Trophoblast cell (in vitro differentiated cells and primary cell): Measurements from ENCODE around the gene DDI2.
"Not testable (repeated sequence)": the region's sequence is repeated elsewhere in the genome, so short reads cannot be mapped to it uniquely, and the experiment has no call there.

Experiments
- DNase-seq, 2 donors: peaks; one replicate each; pipeline ENCODE4 v3.0.0-alpha.2; 2016
- H2AFZ ChIP-seq: 2 replicates; pipeline ENCODE4 v1.6.1; 2013; ENCODE audit warnings: low read length, moderate library complexity, mild to moderate bottlenecking; ENCODE audit not compliant: insufficient read depth, poor library complexity
- H2AK5ac ChIP-seq: 2 replicates; pipeline ENCODE4 v1.6.1; 2013; ENCODE audit warnings: mild to moderate bottlenecking, low read length
- H2BK120ac ChIP-seq: 2 replicates; pipeline ENCODE4 v1.6.1; 2013; ENCODE audit warnings: low read length, mild to moderate bottlenecking, moderate library complexity; ENCODE audit not compliant: insufficient read depth, poor library complexity
- H2BK12ac ChIP-seq: 2 replicates; pipeline ENCODE4 v1.6.1; 2013; ENCODE audit warnings: mild to moderate bottlenecking, low read length, moderate library complexity
- H2BK5ac ChIP-seq: 2 replicates; pipeline ENCODE4 v1.6.1; 2013; ENCODE audit warnings: low read length, low read depth, moderate library complexity, mild to moderate bottlenecking; ENCODE audit not compliant: poor library complexity
- H3K14ac ChIP-seq: 2 replicates; pipeline ENCODE4 v1.6.1; 2013; ENCODE audit warnings: mild to moderate bottlenecking, low read length
- H3K18ac ChIP-seq: 2 replicates; pipeline ENCODE4 v1.6.1; 2013; ENCODE audit warnings: mild to moderate bottlenecking, low read length
- H3K23ac ChIP-seq: 2 replicates; pipeline ENCODE4 v1.6.1; 2013; ENCODE audit warnings: low read length
- H3K27ac ChIP-seq: 2 replicates; pipeline ENCODE4 v1.5.1; 2013; ENCODE audit warnings: low read depth, mild to moderate bottlenecking, inconsistent platforms, low read length, moderate library complexity
- H3K27me3 ChIP-seq: 2 replicates; pipeline ENCODE4 v1.6.1; 2013; ENCODE audit warnings: inconsistent platforms, mild to moderate bottlenecking, low read length, moderate library complexity; ENCODE audit not compliant: insufficient read depth
- H3K36me3 ChIP-seq, 2 experiments: 1 replicate in 1 of 2; 2 replicates in 1 of 2; pipeline ENCODE4 v1.6.1; 2013; ENCODE audit warnings: low read length in 2 of 2, mild to moderate bottlenecking in 2 of 2, moderate library complexity in 1 of 2; ENCODE audit not compliant: insufficient read depth in 2 of 2, control insufficient read depth in 1 of 2
- H3K4ac ChIP-seq: 2 replicates; pipeline ENCODE4 v1.6.1; 2013; ENCODE audit warnings: low read depth, mild to moderate bottlenecking, low read length, moderate library complexity
- H3K4me1 ChIP-seq, 2 experiments: 1 replicate in 1 of 2; 2 replicates in 1 of 2; pipeline ENCODE4 v1.6.1; 2013; ENCODE audit warnings: low read length in 2 of 2, mild to moderate bottlenecking in 2 of 2, moderate library complexity in 1 of 2; ENCODE audit not compliant: insufficient read depth in 2 of 2, control insufficient read depth in 1 of 2
- H3K4me2 ChIP-seq: 2 replicates; pipeline ENCODE4 v1.6.1; 2013; ENCODE audit warnings: inconsistent platforms, mild to moderate bottlenecking, low read length, moderate library complexity
- H3K4me3 ChIP-seq: 2 replicates; pipeline ENCODE4 v1.5.1; 2013; ENCODE audit warnings: mild to moderate bottlenecking, low read depth, low read length, inconsistent platforms
- H3K79me1 ChIP-seq: one replicate; pipeline ENCODE4 v1.6.1; 2013; ENCODE audit warnings: low read length
- H3K79me2 ChIP-seq: 2 replicates; pipeline ENCODE4 v1.6.1; 2013; ENCODE audit warnings: low read length, mild to moderate bottlenecking; ENCODE audit not compliant: control insufficient read depth, insufficient read depth, poor library complexity
- H3K9ac ChIP-seq: 2 replicates; pipeline ENCODE4 v1.6.1; 2013; ENCODE audit warnings: mild to moderate bottlenecking, low read length
- H3K9me3 ChIP-seq: 2 replicates; pipeline ENCODE4 v1.6.1; 2013; ENCODE audit warnings: low read depth, mild to moderate bottlenecking, control low read depth, inconsistent platforms, low read length; ENCODE audit not compliant: insufficient read depth
- H4K12ac ChIP-seq: 2 replicates; pipeline ENCODE4 v1.6.1; 2013; ENCODE audit warnings: low read depth, mild to moderate bottlenecking, low read length, moderate library complexity
- H4K8ac ChIP-seq: 2 replicates; pipeline ENCODE4 v1.6.1; 2013; ENCODE audit warnings: low read depth, mild to moderate bottlenecking, low read length, moderate library complexity
- H4K91ac ChIP-seq: one replicate; pipeline ENCODE4 v1.6.1; 2013; ENCODE audit warnings: low read depth, mild to moderate bottlenecking, low read length, moderate library complexity
- WGBS: extraction: QIAGEN DNeasy Blood & Tissue Kit; methylation state at CpG from one replicate; pipeline ENCODE4 v1.1.7; 2013; ENCODE audit warnings: missing lambda C conversion rate; ENCODE audit not compliant: insufficient read length, insufficient coverage; ENCODE audit errors: extremely low coverage; 5-methylcytosine and 5-hydroxymethylcytosine counted together

Gene DDI2

DNA sequence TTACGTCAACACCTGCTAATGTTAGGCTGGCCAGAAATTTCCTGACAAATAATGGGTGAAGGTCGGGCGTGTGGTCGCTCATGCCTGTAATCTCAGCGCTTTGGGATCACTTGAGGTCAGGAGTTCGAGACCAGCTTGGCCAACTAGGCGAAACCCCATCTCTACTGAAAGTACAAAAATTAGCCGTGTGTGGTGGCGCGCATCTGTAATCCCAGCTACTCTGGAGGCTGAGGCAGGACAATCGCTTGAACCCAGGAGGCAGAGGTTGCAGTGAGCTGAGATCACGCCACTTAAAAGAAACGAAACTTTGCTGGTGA lies 13.3 kb upstream of the DDI2 start:
- H2BK120ac ChIP-seq, H3K27me3 ChIP-seq, H3K79me2 ChIP-seq, H3K79me1 ChIP-seq, H2BK5ac ChIP-seq, H3K4me1 ChIP-seq, DNase-seq, H3K27ac ChIP-seq, H4K91ac ChIP-seq, H3K23ac ChIP-seq, H3K14ac ChIP-seq, H2BK12ac ChIP-seq, H2AK5ac ChIP-seq, H3K36me3 ChIP-seq, H3K4me3 ChIP-seq, H3K9ac ChIP-seq, H2AFZ ChIP-seq, H3K9me3 ChIP-seq: not testable (repeated sequence)
- Histone ChIP-seq H3K4me2 (peak overlapping the region; percentile 68), H4K8ac (peak overlapping the region; percentile 79), H4K12ac (peak overlapping the region; percentile 51), H3K18ac (peak overlapping the region; percentile 30), H3K4ac (peak overlapping the region; percentile 12)
- no CpG with 5 or more reads among the region's 13 CpGs for WGBS

DNA sequence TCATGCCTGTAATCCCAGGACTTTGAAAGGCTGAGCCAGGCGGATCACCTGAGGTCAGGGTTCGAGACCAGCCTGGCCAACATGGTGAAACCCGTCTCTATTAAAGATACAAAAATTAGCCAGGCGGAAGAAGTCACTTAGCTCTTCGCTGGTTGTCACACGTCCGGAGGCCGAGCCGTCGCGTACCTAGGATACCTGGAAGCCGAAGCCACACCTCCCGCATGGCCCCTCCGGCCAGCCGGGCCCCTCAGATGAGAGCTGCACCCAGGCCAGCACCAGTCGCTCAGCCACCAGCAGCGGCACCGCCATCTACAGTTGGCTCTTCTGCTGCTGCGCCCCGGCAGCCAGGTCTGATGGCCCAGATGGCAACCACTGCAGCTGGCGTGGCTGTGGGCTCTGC lies 12.9 kb upstream of the DDI2 start:
- WGBS, result no CpG with 5 or more reads among the region's 21 CpGs

DNA sequence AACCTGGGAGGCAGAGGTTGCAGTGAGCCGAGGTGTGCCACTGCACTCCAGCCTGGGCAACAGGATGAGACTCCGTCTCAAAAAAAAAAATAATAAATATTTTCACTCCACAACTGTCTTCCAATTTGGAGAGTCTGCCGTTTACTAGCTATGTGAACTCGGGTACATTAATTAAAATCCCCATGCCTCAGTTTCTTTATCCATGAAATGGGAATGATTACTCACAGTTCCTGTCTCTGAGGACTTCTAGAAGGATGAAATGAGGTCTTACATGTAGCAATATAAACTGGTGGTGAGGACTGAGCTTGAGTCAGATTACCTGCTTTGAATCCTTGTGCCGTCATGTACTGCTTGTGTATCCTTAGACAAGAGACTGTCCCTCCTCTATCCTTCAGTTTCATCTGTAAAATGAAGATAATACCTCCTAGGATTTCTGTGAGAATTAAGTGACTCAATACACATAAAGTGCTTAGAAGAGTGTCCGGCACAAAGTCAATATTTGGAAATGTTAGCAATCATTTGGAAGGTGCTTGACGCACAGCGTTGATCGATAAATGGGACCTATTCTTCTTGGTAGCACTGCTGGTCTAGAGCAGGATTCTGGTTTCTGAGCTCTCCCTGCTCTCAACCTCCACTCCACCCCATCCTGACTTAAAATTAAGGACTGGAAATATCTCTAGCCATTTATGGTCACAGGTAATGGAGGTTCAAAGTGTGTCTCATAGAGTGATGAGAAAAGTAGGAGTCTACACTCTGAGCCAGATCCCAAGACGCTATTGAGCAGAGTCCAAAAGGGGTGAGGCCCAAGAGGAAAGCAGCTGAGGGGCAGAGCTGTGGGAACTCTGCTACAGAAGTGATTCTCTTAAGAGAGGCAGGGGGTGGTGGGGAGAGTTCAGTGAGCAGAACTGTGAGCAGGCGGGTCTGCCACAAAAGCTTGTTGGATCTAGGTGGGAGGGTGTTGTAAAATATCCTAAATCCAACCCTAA lies 11.6 kb upstream of the DDI2 start:
- Histone ChIP-seq H3K79me1 (peaks cover 2% of the 10 kb centered on the region), H3K14ac (no peak overlapping the region), H3K4ac (no peak overlapping the region), H3K9ac (no peak overlapping the region), H4K12ac (no peak overlapping the region), H4K8ac (no peak overlapping the region), H3K18ac (no peak overlapping the region), H3K23ac (no peak overlapping the region), H2BK120ac (no peak overlapping the region), H3K9me3 (no peaks in the 10 kb centered on the region), H3K79me2 (no peaks in the 10 kb centered on the region), H2BK12ac (no peak overlapping the region), H2AFZ (no peak overlapping the region), H2AK5ac (no peak overlapping the region), H3K4me2 (no peak overlapping the region), H4K91ac (no peak overlapping the region), H3K27me3 (no peaks in the 10 kb centered on the region), H3K36me3 (no peaks in the 10 kb centered on the region), H3K4me3 (no peak overlapping the region), H3K27ac (no peak overlapping the region), H2BK5ac (no peak overlapping the region), H3K4me1 (peaks cover 2 to 3% of the 10 kb centered on the region in 2 experiments)
- no peak for DNase-seq
- WGBS, result no CpG with 5 or more reads among the region's 11 CpGs

More for the DNA sequence above, 12.9 kb upstream of the DDI2 start:
- H4K91ac ChIP-seq, H2BK5ac ChIP-seq, H3K18ac ChIP-seq, H2BK120ac ChIP-seq, H3K4ac ChIP-seq, H3K4me2 ChIP-seq, DNase-seq, H3K4me1 ChIP-seq, H3K14ac ChIP-seq, H2BK12ac ChIP-seq, H4K8ac ChIP-seq, H3K79me1 ChIP-seq, H3K9ac ChIP-seq, H3K4me3 ChIP-seq, H3K27ac ChIP-seq, H3K23ac ChIP-seq, H3K9me3 ChIP-seq, H3K27me3 ChIP-seq, H2AK5ac ChIP-seq, H4K12ac ChIP-seq, H3K79me2 ChIP-seq, H3K36me3 ChIP-seq, H2AFZ ChIP-seq: not testable (repeated sequence)

DNA sequence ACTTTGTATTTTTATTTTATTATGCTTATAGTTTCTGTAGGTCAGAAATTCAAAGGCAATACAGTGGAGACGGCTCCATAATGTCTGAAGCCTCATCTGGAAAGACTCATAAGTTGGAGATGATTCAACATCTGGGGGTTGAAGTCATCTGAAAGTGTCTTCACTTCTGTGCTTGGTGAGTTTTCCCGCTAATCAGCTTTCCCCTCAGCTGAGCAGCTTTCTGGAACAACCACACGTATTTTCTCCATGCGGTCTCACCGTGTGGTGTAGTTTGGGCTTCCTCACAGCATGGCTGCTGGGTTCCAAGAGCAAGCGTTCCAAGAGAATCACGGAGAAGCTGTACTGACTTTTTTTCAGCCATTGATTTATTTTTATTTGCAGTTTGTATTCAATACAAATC lies 7.6 kb upstream of the DDI2 start:
- H2BK5ac ChIP-seq, result no peak overlapping the region
- no peaks in the 10 kb centered on the region for H3K27me3 ChIP-seq
- no peak overlapping the region for H3K18ac ChIP-seq
- no peak overlapping the region for H3K4ac ChIP-seq
- H3K14ac ChIP-seq, result no peak overlapping the region
- H2AFZ ChIP-seq, result no peak overlapping the region
- no peak overlapping the region for H3K9ac ChIP-seq
- no peak overlapping the region for H2AK5ac ChIP-seq
- H3K4me3 ChIP-seq, result no peak overlapping the region
- no peak overlapping the region for H2BK120ac ChIP-seq
- no peak overlapping the region for H3K27ac ChIP-seq
- H3K4me1 ChIP-seq, result no peaks in the 10 kb centered on the region
- H3K9me3 ChIP-seq, result no peaks in the 10 kb centered on the region
- H3K79me2 ChIP-seq, result no peaks in the 10 kb centered on the region
- H4K12ac ChIP-seq, result no peak overlapping the region
- no peak overlapping the region for H4K91ac ChIP-seq
- no peaks in the 10 kb centered on the region for H3K79me1 ChIP-seq
- H3K23ac ChIP-seq, result no peak overlapping the region
- WGBS, result no CpG with 5 or more reads among the region's 7 CpGs
- no peak overlapping the region for H3K4me2 ChIP-seq
- no peaks in the 10 kb centered on the region for H3K36me3 ChIP-seq
- no peak for DNase-seq
- H4K8ac ChIP-seq, result no peak overlapping the region
- H2BK12ac ChIP-seq, result no peak overlapping the region
